Stimulated activated CD4-positive, alpha-beta T cell treated with anti-CD3 and anti-CD28 coated beads, Interleukin-15, amount 100 ng/mL, for 24 hours (primary cell): ENCODE measurements around the gene STAT1.
"Not testable (repeated sequence)": the region's sequence is repeated elsewhere in the genome, so short reads cannot be mapped to it uniquely, and the experiment has no call there.

ENCODE experiments used
- DNase-seq: peaks from one replicate; pipeline ENCODE4 v3.0.0-alpha.2; 2020

The STAT1 gene

GRCh38 chr2:190979906-190980629, 33.9 kb downstream of the STAT1 start:
- DNase-seq, result no peak

- DNase-seq, result no peak
Measured at GRCh38 chr2:190978389-190979053, 35.5 kb downstream of the STAT1 start.

- no peak for DNase-seq
Measured at GRCh38 chr2:190977505-190977904, 36.5 kb downstream of the STAT1 start.

GRCh38 chr2:190976521-190976920, 37.5 kb downstream of the STAT1 start:
- no peak for DNase-seq

GRCh38 chr2:190974629-190975361, 39.2 kb downstream of the STAT1 start:
- no peak for DNase-seq

GRCh38 chr2:190973726-190974628, 40.0 kb downstream of the STAT1 start:
- DNase-seq, result no peak

GRCh38 chr2:190973262-190973661, 40.7 kb downstream of the STAT1 start:
- DNase-seq, result no peak

- no peak for DNase-seq
Measured at GRCh38 chr2:190972846-190973245, 41.1 kb downstream of the STAT1 start.

- DNase-seq, result no peak
Measured at GRCh38 chr2:190972213-190972612, 41.8 kb downstream of the STAT1 start.

GRCh38 chr2:190970873-190971506, 43.0 kb downstream of the STAT1 start:
- DNase-seq, result no peak

- no peak for DNase-seq
Measured at GRCh38 chr2:190970160-190970559, 43.8 kb downstream of the STAT1 start.

- DNase-seq, result no peak
Measured at GRCh38 chr2:190968522-190968921, 45.4 kb downstream of the STAT1 start.

- no peak for DNase-seq
Measured at GRCh38 chr2:190965580-190966222, 48.3 kb downstream of the STAT1 start.

GRCh38 chr2:190964170-190964795, 49.7 kb downstream of the STAT1 start:
- no peak for DNase-seq

GRCh38 chr2:190963088-190963487, 50.9 kb downstream of the STAT1 start:
- DNase-seq, result no peak

- DNase-seq, result no peak
Measured at GRCh38 chr2:190961918-190962487, 52.0 kb downstream of the STAT1 start.

GRCh38 chr2:190961117-190961516, 52.9 kb downstream of the STAT1 start:
- DNase-seq, result not testable (repeated sequence)

GRCh38 chr2:190959911-190960788, 53.8 kb downstream of the STAT1 start:
- no peak for DNase-seq

- no peak for DNase-seq
Measured at GRCh38 chr2:190953257-190953656, 60.7 kb downstream of the STAT1 start.

GRCh38 chr2:190950566-190950991, 63.4 kb downstream of the STAT1 start:
- DNase-seq, result no peak
